Gastroesophageal sphincter (tissue), 3 donors: ENCODE data around the gene FCER2.

Experiments used
- CTCF ChIP-seq, 4 experiments: fragments of 200-600 bp in 2 of 4; fragments of 450-650 bp in 2 of 4; sonication (generic) in 1 of 4; IDR thresholded peaks; one replicate each; pipeline ENCODE4 v1.5.1; 2017 to 2019; ENCODE audit warnings: antibody characterized with exemption in 4 of 4, mild to moderate bottlenecking in 2 of 4, moderate library complexity in 2 of 4
- EP300 ChIP-seq: sonication (generic); formaldehyde crosslinking; IDR thresholded peaks from one replicate; pipeline ENCODE4 v1.6.1; 2017; ENCODE audit warnings: antibody characterized with exemption, mild to moderate bottlenecking
- POLR2A ChIP-seq, 2 donors: fragments of 450-650 bp; IDR thresholded peaks; one replicate each; pipeline ENCODE4 v1.6.1; 2017; ENCODE audit warnings: antibody characterized with exemption in 2 of 2, mild to moderate bottlenecking in 2 of 2, moderate library complexity in 1 of 2
- POLR2AphosphoS5 ChIP-seq: sonication (generic); formaldehyde crosslinking; IDR thresholded peaks from one replicate; pipeline ENCODE4 v1.6.1; 2017; ENCODE audit warnings: antibody characterized with exemption

- no peak for TF ChIP-seq CTCF (IDR thresholded peaks at IDR 0.05)
- no peak for TF ChIP-seq POLR2A (IDR thresholded peaks at IDR 0.05)
- no peak for TF ChIP-seq POLR2AphosphoS5
- TF ChIP-seq EP300 = no peak
Measured at GRCh38 chr19:7689165-7689564, 12.8 kb downstream of the FCER2 start.
